MM.1S (cell line): Measurements from ENCODE around the gene RBM34.

Source experiments
- CTCF ChIP-seq: fragments of 300-600 bp; sonication (generic); IDR thresholded peaks from 2 replicates; pipeline ENCODE4 v1.5.1; 2016; ENCODE audit warnings: antibody characterized with exemption, low read length, mixed read lengths
- EZH2 ChIP-seq: fragments of 300-600 bp; sonication (generic); optimal IDR thresholded peaks from 2 replicates; pipeline ENCODE3; 2017; ENCODE audit warnings: low read depth, mild to moderate bottlenecking, antibody characterized with exemption, low read length, mixed read lengths
- EZH2phosphoT487 ChIP-seq: fragments of 300-600 bp; sonication (generic); IDR thresholded peaks from 2 replicates; pipeline ENCODE4 v1.6.1; 2018; ENCODE audit warnings: antibody characterized with exemption, low read length

DNA sequence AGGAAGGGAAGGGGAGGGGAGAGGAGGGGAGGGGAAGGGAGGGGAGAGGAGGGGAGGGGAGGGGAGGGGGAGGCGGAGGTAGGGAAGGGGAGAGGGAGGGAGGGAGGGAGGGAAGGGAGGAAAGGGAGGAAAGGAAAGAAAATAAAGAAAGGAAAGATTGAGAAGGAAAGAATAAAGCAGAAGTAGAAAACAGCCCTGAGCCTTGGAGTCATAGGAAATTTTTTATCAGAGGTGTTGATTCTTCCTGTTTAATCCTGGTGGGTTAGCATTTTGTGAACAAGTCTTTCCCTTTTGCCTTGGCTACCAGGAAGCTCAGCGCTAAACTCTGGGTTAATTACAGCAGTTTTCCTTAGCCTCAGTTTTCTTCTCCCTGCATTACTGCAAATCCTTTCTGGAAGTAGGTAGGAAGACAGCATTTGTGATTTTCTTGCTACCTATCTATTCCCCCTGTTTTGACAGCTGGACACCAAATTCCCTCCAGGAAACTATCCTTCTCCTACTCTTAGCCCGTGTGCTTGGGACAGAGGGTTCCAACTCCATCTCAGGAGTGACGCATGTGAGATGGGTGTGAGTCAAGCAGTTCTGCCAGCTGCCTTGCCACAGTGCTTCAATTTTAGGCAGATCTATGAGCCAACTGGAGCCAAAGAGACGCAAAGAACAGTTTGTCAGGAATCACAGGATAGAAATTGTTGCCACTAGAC is 59.3 kb downstream of the RBM34 start:
- TF ChIP-seq CTCF: no peak
- TF ChIP-seq EZH2phosphoT487: no peak
- no peak for TF ChIP-seq EZH2
